G401 (cell line): ENCODE data around the gene KPNA4. TPM values are rescaled to one million over a fixed set of nuclear protein-coding genes. Genes with fewer than 3 reads are reported as not detected.
"Not testable (repeated sequence)": the region's sequence is repeated elsewhere in the genome, so short reads cannot be mapped to it uniquely, and the experiment has no call there.

Experiments used
- DNase-seq: peaks from one replicate; pipeline ENCODE4 v3.0.0-alpha.2; 2015; ENCODE audit warnings: low spot score
- in situ Hi-C: cut with HindIII; loops from 2 replicates; pipeline ENCODE4 v1.10.0; 2016; ENCODE audit warnings: low sequenced_read_pairs, mixed read lengths
- total RNA-seq: library from RNA; depleted of rRNA; stranded (reverse); fragments of >200 nt; shearing (Covaris generic); gene quantifications from 2 replicates; pipeline ENCODE4 v1.2.3, GENCODE V29; 2014; rRNA removed

The KPNA4 gene
- total RNA-seq, 1 experiment from 2014 or later, result 25.6 TPM

DNA sequence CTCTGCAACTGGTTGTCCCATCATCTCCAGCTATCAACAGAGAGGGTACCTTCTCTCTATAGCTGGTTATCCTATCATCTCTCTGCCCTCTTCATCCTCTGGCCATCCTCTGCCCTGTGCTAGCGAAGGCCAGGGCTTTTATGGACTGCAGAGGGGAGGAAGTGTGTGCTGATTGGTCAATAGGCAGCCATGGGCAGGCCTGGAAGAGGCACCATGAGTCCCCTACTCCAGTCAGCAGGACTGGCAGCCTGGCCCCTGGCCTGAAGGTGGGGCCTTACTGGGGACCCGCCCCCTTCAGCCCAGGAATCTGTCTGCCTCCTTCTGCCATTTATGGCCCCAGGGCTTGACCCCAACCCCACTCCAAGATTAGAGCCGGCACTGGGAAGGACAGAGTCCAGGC, 105.3 kb downstream of the KPNA4 start:
- in situ Hi-C loops, result no loop called here
- no peak for DNase-seq

- in situ Hi-C loops, result no loop called here
Observed at GRCh38 chr3:160459450-160459970, 105.9 kb downstream of the KPNA4 start.

DNA sequence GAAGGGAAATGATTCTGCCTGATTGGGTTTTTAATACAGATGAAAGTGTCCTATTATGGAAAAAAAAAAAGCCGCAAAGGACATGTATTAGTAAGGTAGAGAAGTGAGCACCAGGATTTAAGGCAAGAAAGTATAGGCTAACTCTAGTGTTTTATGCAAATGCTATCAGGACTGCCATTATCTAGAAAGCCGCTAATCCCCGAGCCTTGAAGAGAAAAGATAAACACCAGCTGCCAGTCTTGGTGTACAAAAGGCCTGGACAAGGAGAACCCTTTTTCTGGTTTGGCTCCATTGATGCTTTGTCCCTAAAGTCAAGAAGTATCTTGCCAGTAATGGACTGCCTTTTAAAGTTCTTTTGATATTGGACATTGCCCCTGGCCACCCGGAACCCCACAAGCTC, 107.2 kb downstream of the KPNA4 start:
- DNase-seq, result no peak
- in situ Hi-C loops, result no loop called here

More at GRCh38 chr3:160459450-160459970, 105.9 kb downstream of the KPNA4 start:
- DNase-seq, result no peak

GRCh38 chr3:160455846-160456245, 109.5 kb downstream of the KPNA4 start:
- in situ Hi-C loops, result no loop called here
- no peak for DNase-seq

- in situ Hi-C loops, result no loop called here
- DNase-seq, result no peak
Observed at GRCh38 chr3:160454995-160455394, 110.4 kb downstream of the KPNA4 start.

GRCh38 chr3:160452251-160452650, 113.1 kb downstream of the KPNA4 start:
- in situ Hi-C loops, DNase-seq: not testable (repeated sequence)

DNA sequence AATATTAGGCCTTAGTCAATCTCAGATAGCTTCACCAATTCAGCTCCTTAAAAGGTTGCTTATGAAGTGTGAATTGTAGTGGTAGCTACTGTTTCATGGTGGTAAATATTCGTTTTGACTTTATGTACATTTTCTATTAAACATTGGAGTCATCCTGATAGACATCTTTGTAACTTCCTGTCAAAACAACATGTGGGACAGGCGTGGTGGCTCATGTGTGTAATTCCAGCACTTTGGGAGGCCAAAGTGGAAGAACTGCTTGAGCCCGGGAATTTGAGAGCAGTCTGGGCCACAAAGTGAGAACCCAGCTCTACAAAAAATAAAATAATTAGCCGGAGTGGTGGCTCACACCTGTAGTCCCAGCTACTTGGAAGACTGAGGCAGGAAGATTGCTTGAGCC, 113.8 kb downstream of the KPNA4 start:
- in situ Hi-C loops, result no loop called here
- DNase-seq, result no peak

DNA sequence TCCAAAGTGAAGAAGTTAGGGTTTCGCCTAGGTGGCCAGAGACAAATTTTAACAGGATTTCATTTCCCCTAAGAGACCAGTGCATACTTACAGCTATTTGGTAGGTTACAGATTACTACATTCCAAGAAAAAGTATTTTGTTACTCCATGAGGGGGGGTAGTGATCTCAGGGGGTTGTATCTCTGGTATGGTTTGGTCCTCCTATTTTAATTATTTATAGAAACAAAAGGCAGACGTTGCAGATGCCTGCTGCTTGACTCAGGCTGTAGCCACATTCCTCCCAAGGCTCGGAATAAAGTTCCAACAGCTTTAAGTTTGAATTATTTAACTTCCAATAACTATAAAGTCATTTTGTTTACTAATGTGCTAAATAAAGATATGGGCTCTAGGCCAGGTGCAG, 114.5 kb downstream of the KPNA4 start:
- DNase-seq, result no peak
- in situ Hi-C loops, result no loop called here

GRCh38 chr3:160449636-160450598, 115.5 kb downstream of the KPNA4 start, which contains the start of gene TRIM59:
Gene TRIM59 (minus strand): TSS chr3:160449786. CDS start chr3:160439183, 10,603 bp downstream.
- peak; percentile 4 for DNase-seq
- in situ Hi-C loops, result no loop called here

- in situ Hi-C loops, result no loop called here
- DNase-seq, result no peak
Observed at GRCh38 chr3:160448845-160449635, 116.3 kb downstream of the KPNA4 start.

GRCh38 chr3:160447544-160447943, 117.8 kb downstream of the KPNA4 start:
- in situ Hi-C loops, result no loop called here
- DNase-seq, result no peak

GRCh38 chr3:160446522-160447056, 118.8 kb downstream of the KPNA4 start:
- no peak for DNase-seq
- in situ Hi-C loops, result no loop called here

GRCh38 chr3:160445854-160446253, 119.5 kb downstream of the KPNA4 start:
- in situ Hi-C loops, result no loop called here
- no peak for DNase-seq

Other genes starting within 250 kb of the KPNA4 start
- 24.8 and 53.4 TPM in 2 replicates for gene IFT80, start 166.3 kb downstream of the KPNA4 start, total RNA-seq
- 112 and 168 TPM in 2 replicates for gene SMC4, start 165.9 kb downstream of the KPNA4 start, total RNA-seq
- 0.06 TPM in 1 of 2 replicates, not detected in the other for gene TRIM59, start 115.8 kb downstream of the KPNA4 start, total RNA-seq
- not detected in 2 replicates for gene ARL14, start 111.6 kb upstream of the KPNA4 start, total RNA-seq
- under 0.01 TPM in 1 of 2 replicates, not detected in the other for gene PPM1L, start 190.7 kb upstream of the KPNA4 start, total RNA-seq